K562 (cell line): ENCODE results near the gene SFT2D2. TPM values are rescaled to one million over a fixed set of nuclear protein-coding genes. Genes with fewer than 3 reads are reported as not detected.

Source experiments
- KDM2B ChIP-seq: fragments of 250-450 bp; sonication (Bioruptor Pico); IDR thresholded peaks from 2 replicates; pipeline ENCODE4 v1.8.0; 2021; ENCODE audit warnings: mild to moderate bottlenecking, moderate library complexity
- MAFK ChIP-seq: IDR thresholded peaks from 2 replicates; pipeline ENCODE4 v1.6.1; 2011; ENCODE audit warnings: low read length, improper control_type of control experiment
- MYBL2 ChIP-seq, 2 experiments: fragments of 450-650 bp in 1 of 2; sonication (generic) in 1 of 2; formaldehyde crosslinking in 1 of 2; IDR thresholded peaks; 2 replicates each; pipeline versions ENCODE4 v1.6.1 to v1.8.1; 2017 to 2022; ENCODE audit warnings: borderline replicate concordance in 1 of 2, inconsistent platforms in 1 of 2, low read depth in 1 of 2, mild to moderate bottlenecking in 1 of 2, missing genetic modification reagents in 1 of 2, moderate library complexity in 1 of 2
- NR3C1 ChIP-seq: sonication (generic); formaldehyde crosslinking; IDR thresholded peaks from 2 replicates; pipeline ENCODE4 v1.8.1; 2022; ENCODE audit warnings: missing genetic modification reagents
- NR4A1 ChIP-seq, 2 experiments: fragments of 250-450 bp in 1 of 2; fragments of 450-650 bp in 1 of 2; sonication (Bioruptor Pico) in 1 of 2; IDR thresholded peaks; 2 replicates each; pipeline versions ENCODE4 v1.4.0 to v1.6.1; 2016 to 2020; ENCODE audit warnings: mild to moderate bottlenecking in 2 of 2, missing compliant biosample characterization in 1 of 2, missing genetic modification characterization in 1 of 2, moderate library complexity in 1 of 2
- POLR2AphosphoS5 ChIP-seq: IDR thresholded peaks from 2 replicates; pipeline ENCODE4 v1.6.1; 2011; ENCODE audit warnings: mild to moderate bottlenecking, low read depth, low read length, moderate library complexity; ENCODE audit not compliant: control insufficient read depth, insufficient read depth
- PYGO2 ChIP-seq: fragments of 450-650 bp; IDR thresholded peaks from 2 replicates; pipeline ENCODE4 v1.6.1; 2016; ENCODE audit warnings: mild to moderate bottlenecking, missing genetic modification characterization, moderate library complexity, missing compliant biosample characterization
- RBBP5 ChIP-seq: fragments of 200-600 bp; sonication (generic); IDR thresholded peaks from 2 replicates; pipeline ENCODE4 v1.6.1; 2012; ENCODE audit warnings: borderline replicate concordance, mild to moderate bottlenecking, low read length, control low read depth, inconsistent platforms; ENCODE audit not compliant: insufficient read depth, poor library complexity, severe bottlenecking
- TAF9B ChIP-seq: fragments of 450-650 bp; IDR thresholded peaks from 2 replicates; pipeline ENCODE4 v1.6.1; 2018; ENCODE audit warnings: mild to moderate bottlenecking; ENCODE audit not compliant: partially characterized antibody
- TEAD2 ChIP-seq: fragments of 450-650 bp; IDR thresholded peaks from 2 replicates; pipeline ENCODE4 v1.6.1; 2016; ENCODE audit warnings: missing genetic modification characterization, control low read depth, missing compliant biosample characterization
- TEAD4 ChIP-seq, 2 experiments: sonication (generic) in 1 of 2; formaldehyde crosslinking in 1 of 2; IDR thresholded peaks; 2 replicates each; pipeline versions ENCODE4 v1.6.1 to v1.8.0; 2012 to 2022; ENCODE audit warnings: borderline replicate concordance in 1 of 2, inconsistent platforms in 1 of 2, low read length in 1 of 2, mild to moderate bottlenecking in 1 of 2, missing genetic modification reagents in 1 of 2
- XRCC4 ChIP-seq: IDR thresholded peaks from one replicate; pipeline ENCODE4 v1.6.1; 2011; ENCODE audit not compliant: insufficient read depth, insufficient read length; ENCODE audit errors: extremely low read depth
- ZNF212 ChIP-seq: fragments of 450-650 bp; formaldehyde crosslinking; IDR thresholded peaks from 2 replicates; pipeline ENCODE4 v1.4.0; 2020; ENCODE audit warnings: mild to moderate bottlenecking
- ZNF274 ChIP-seq: IDR thresholded peaks from 2 replicates; pipeline ENCODE4 v1.6.1; 2011; ENCODE audit warnings: low read depth, mild to moderate bottlenecking, low read length, moderate library complexity, borderline replicate concordance
- polyA plus RNA-seq, 8 experiments: library from polyadenylated mRNA; depleted of rRNA in 4 of 8; stranded (reverse) in 5 of 8; unstranded in 3 of 8; fragments of >200 nt; fragmentation: Nextera tagmentation in 2 of 8; fragmentation: Illumina TruSeq in 1 of 8; extraction: Ambion mirVana in 2 of 8; extraction: Trizol in 1 of 8; gene quantifications; 2 replicates each; pipeline versions ENCODE4 v1.2.1 to v1.2.3, GENCODE V29; 2011 to 2014; ENCODE audit warnings: inconsistent platforms in 1 of 8, missing spikeins in 1 of 8
- total RNA-seq, 7 experiments: library from RNA; depleted of rRNA in 6 of 7; stranded (reverse); fragments of >200 nt in 6 of 7; fragmentation: Illumina TruSeq in 2 of 7; extraction: Trizol in 2 of 7; gene quantifications; 2 replicates each; pipeline versions ENCODE4 v1.2.1 to v1.2.3, GENCODE V29; 2011 to 2021; ENCODE audit warnings: low replicate concordance in 1 of 7
- TF ChIP-seq, protein P1 (sequence below): fragments of 250-450 bp; sonication (Bioruptor Pico); IDR thresholded peaks from 2 replicates; pipeline ENCODE4 v1.9.0; 2021; ENCODE audit warnings: mild to moderate bottlenecking
- TF ChIP-seq, protein P2 (sequence below): sonication (generic); formaldehyde crosslinking; IDR thresholded peaks from 2 replicates; pipeline ENCODE4 v1.8.1; 2023; ENCODE audit warnings: mild to moderate bottlenecking, missing genetic modification reagents, moderate library complexity
- TF ChIP-seq, protein P3 (sequence below): sonication (generic); IDR thresholded peaks from 2 replicates; pipeline ENCODE4 v1.6.1; 2016
- TF ChIP-seq, protein P4 (sequence below): sonication (generic); formaldehyde crosslinking; IDR thresholded peaks from 2 replicates; pipeline ENCODE4 v1.8.1; 2022; ENCODE audit warnings: missing genetic modification reagents

SFT2D2 gene
- total and polyA plus RNA-seq, 9 of the 15 experiments (the other 6 are each of a cell fraction or from before 2014, with no cell fraction given), result 3.4 to 50.1 (median 21.6) TPM

DNA sequence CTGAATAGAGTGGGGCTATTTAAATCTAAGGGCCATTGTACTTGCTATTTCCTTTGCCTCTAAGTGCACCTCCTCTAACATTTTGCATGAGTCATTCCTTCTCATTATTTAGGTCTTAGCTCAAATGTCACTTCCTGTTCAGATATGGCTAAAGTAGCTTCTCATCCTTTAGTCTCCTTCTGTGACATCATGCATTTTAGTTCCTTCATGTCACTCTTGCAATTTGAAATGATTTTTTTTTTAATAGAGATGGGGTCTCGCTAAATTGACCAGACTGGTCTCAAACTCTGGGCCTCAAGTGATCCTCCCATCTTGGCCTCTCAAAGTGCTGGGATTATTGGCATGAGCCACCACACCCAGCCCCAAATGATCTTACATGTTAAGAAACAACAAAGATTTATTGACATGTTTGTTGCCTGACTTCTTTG lies 61.4 kb downstream of the SFT2D2 start (continued):
- TF ChIP-seq, protein P1, sequence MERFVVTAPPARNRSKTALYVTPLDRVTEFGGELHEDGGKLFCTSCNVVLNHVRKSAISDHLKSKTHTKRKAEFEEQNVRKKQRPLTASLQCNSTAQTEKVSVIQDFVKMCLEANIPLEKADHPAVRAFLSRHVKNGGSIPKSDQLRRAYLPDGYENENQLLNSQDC, result no peak
- TF ChIP-seq NR3C1 (CRISPR knock-in tag) (no peak), ZNF212 (CRISPR knock-in tag) (no peak), MYBL2 (IDR thresholded peaks at IDR 0.05; ENCODE audit: low read depth) (no peak), MYBL2 (CRISPR knock-in tag; IDR thresholded peaks at IDR 0.05; ENCODE audit: borderline replicate concordance) (no peak), MAFK (peak; percentile 83), TEAD2 (tag) (no peak), ZNF274 (no peak), PYGO2 (tag) (no peak), POLR2AphosphoS5 (no peak), RBBP5 (no peak), KDM2B (CRISPR knock-in tag) (no peak), TEAD4 (IDR thresholded peaks at IDR 0.05; ENCODE audit: low read length) (peak; percentile 44; the same call in 1 of the 2 replicates), TEAD4 (CRISPR knock-in tag; IDR thresholded peaks at IDR 0.05; ENCODE audit: borderline replicate concordance) (no peak), NR4A1 (CRISPR knock-in tag; IDR thresholded peaks at IDR 0.05) (no peak), NR4A1 (tag; IDR thresholded peaks at IDR 0.05) (no peak), TAF9B (peak; percentile 22), XRCC4 (no peak)
- TF ChIP-seq, protein P2, sequence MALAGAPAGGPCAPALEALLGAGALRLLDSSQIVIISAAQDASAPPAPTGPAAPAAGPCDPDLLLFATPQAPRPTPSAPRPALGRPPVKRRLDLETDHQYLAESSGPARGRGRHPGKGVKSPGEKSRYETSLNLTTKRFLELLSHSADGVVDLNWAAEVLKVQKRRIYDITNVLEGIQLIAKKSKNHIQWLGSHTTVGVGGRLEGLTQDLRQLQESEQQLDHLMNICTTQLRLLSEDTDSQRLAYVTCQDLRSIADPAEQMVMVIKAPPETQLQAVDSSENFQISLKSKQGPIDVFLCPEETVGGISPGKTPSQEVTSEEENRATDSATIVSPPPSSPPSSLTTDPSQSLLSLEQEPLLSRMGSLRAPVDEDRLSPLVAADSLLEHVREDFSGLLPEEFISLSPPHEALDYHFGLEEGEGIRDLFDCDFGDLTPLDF, result no peak
- TF ChIP-seq, protein P3, sequence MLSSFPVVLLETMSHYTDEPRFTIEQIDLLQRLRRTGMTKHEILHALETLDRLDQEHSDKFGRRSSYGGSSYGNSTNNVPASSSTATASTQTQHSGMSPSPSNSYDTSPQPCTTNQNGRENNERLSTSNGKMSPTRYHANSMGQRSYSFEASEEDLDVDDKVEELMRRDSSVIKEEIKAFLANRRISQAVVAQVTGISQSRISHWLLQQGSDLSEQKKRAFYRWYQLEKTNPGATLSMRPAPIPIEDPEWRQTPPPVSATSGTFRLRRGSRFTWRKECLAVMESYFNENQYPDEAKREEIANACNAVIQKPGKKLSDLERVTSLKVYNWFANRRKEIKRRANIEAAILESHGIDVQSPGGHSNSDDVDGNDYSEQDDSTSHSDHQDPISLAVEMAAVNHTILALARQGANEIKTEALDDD, result no peak
- TF ChIP-seq, protein P4, sequence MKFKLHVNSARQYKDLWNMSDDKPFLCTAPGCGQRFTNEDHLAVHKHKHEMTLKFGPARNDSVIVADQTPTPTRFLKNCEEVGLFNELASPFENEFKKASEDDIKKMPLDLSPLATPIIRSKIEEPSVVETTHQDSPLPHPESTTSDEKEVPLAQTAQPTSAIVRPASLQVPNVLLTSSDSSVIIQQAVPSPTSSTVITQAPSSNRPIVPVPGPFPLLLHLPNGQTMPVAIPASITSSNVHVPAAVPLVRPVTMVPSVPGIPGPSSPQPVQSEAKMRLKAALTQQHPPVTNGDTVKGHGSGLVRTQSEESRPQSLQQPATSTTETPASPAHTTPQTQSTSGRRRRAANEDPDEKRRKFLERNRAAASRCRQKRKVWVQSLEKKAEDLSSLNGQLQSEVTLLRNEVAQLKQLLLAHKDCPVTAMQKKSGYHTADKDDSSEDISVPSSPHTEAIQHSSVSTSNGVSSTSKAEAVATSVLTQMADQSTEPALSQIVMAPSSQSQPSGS (CRISPR knock-in tag), result no peak
